ENCODE measurements around the gene RBMY1A1.
"Not testable (repeated sequence)": the region's sequence is repeated elsewhere in the genome, so short reads cannot be mapped to it uniquely, and the experiment has no call there.

RBMY1A1 gene

GRCh38 chrY:21534579-21534978 lies at the start of gene RBMY1A1:
TSS of gene RBMY1A1 (plus strand) at chrY:21534879. CDS start at chrY:21536892, 2,013 bp downstream.
- not testable (repeated sequence) for DNase-seq

- DNase-seq: not testable (repeated sequence)
Measured at GRCh38 chrY:21511038-21511437, 23.6 kb upstream of the RBMY1A1 start, which contains the start of gene RBMY1B. TSS of gene RBMY1B (plus strand) at chrY:21511338. CDS start at chrY:21513351, 2,013 bp downstream.

GRCh38 chrY:21559316-21559984 lies 24.8 kb downstream of the RBMY1A1 start:
- DNase-seq: not testable (repeated sequence)

GRCh38 chrY:21585449-21585848 lies 50.8 kb downstream of the RBMY1A1 start:
- DNase-seq: no peak

- not testable (repeated sequence) for DNase-seq
Measured at GRCh38 chrY:21586454-21586853, 51.8 kb downstream of the RBMY1A1 start.

- DNase-seq: no peak
Measured at GRCh38 chrY:21592059-21592458, 57.4 kb downstream of the RBMY1A1 start.

- not testable (repeated sequence) for DNase-seq
Measured at GRCh38 chrY:21596287-21596686, 61.6 kb downstream of the RBMY1A1 start.
